Right atrium auricular region (tissue), 2 donors: ENCODE data around the gene MYADML2. TPM values are rescaled to one million over a fixed set of nuclear protein-coding genes. Genes with fewer than 3 reads are reported as not detected.

Experiments used
- DNase-seq: peaks from one replicate; pipeline ENCODE4 v3.0.0-alpha.2; 2019; ENCODE audit warnings: low spot score
- H3K27ac ChIP-seq, 2 donors: fragments of 200-600 bp; sonication (generic); 1 replicate in 1 of 2; 2 replicates in 1 of 2; pipeline ENCODE4 v1.5.1; 2016 to 2019
- H3K27me3 ChIP-seq, 2 donors: fragments of 200-600 bp; sonication (generic); one replicate each; pipeline versions ENCODE4 v1.5.1 to v1.6.0; 2017 to 2019
- H3K36me3 ChIP-seq: fragments of 200-600 bp; sonication (generic); one replicate; pipeline ENCODE4 v1.5.1; 2016
- H3K4me1 ChIP-seq, 2 donors: fragments of 200-600 bp; sonication (generic); one replicate each; pipeline versions ENCODE4 v1.5.1 to v1.6.0; 2017 to 2019
- H3K4me3 ChIP-seq, 2 donors: fragments of 200-600 bp; sonication (generic); 1 replicate in 1 of 2; 2 replicates in 1 of 2; pipeline ENCODE4 v1.5.1; 2017 to 2019; ENCODE audit warnings: mild to moderate bottlenecking in 1 of 2, moderate library complexity in 1 of 2
- H3K9me3 ChIP-seq, 2 donors: fragments of 200-600 bp; sonication (generic); one replicate each; pipeline ENCODE4 v1.5.1; 2019
- CTCF ChIP-seq, 2 donors: fragments of 200-600 bp; sonication (generic); IDR thresholded peaks; one replicate each; pipeline ENCODE4 v1.5.1; 2019; ENCODE audit warnings: antibody characterized with exemption in 2 of 2
- total RNA-seq, 2 donors: library from RNA; depleted of rRNA; stranded (reverse); fragments of >200 nt; gene quantifications; one replicate each; pipeline ENCODE4 v1.1.0, GENCODE V29; 2016

The MYADML2 gene
- total RNA-seq, 2 donors from 2014 or later: 0.55 to 1.4 TPM

DNA sequence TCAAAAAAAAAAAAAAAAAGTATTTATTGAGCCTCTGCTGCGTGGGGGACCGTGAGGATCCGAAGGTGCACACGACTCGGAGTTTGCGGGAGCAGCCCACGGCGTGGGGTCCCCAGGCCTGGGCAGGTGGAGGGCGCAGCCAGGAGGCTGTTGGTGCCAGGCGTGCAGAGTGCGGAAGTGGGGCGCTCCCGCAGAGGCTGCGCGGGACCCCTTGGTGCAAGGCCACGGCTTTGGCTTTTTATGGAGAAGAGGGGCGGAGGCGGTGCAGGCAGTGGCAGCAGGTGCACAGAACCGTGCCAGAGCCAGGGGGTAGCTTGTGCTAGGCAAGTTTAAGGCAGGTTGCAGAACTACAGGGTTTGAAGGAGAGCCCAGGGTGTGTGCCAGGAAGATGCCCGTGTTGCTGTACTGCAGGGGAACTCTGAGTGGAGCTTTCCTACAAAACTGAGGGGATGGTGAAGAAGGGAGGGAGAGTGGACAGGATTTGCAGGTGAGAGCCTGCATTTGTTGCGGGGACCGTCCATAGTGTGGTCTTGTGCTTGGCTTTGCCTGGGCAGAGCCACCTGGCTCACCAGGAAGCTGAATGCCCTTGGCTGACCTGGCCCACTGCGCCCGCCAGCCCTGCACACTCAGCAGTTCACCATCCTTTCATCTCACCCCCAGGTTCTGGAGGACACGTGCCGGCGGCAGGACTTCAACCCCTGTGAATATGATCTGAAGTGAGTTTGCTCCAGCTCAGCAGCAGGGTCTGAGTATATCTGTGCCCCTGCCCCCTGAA lies 31.7 kb upstream of the MYADML2 start:
- DNase-seq: no peak
- peaks cover 0 to 1% of the 10 kb centered on the region in 2 donors for H3K9me3 ChIP-seq
- peaks cover 0 to 20% of the 10 kb centered on the region in 2 donors for H3K4me1 ChIP-seq
- peak overlapping the region; percentile 85 to 86 for H3K4me3 ChIP-seq
- H3K27me3 ChIP-seq: no peaks in the 10 kb centered on the region
- no peak overlapping the region for H3K27ac ChIP-seq
- peaks cover 4% of the 10 kb centered on the region for H3K36me3 ChIP-seq
- TF ChIP-seq CTCF (IDR thresholded peaks at IDR 0.05): no peak

- Histone ChIP-seq H3K9me3 (peaks cover 0 to 7% of the 10 kb centered on the region in 2 donors), H3K36me3 (no peaks in the 10 kb centered on the region), H3K4me3 (peak within 1 kb of the TSS; percentile 85 to 86), H3K27me3 (no peaks in the 10 kb centered on the region), H3K27ac (peak within 1 kb of the TSS; percentile 84 to 90), H3K4me1 (peaks cover 0 to 20% of the 10 kb centered on the region in 2 donors)
- no peak for TF ChIP-seq CTCF (IDR thresholded peaks at IDR 0.05)
- peak; percentile 90 for DNase-seq
Measured at GRCh38 chr17:81977211-81977808, 30.3 kb upstream of the MYADML2 start, which contains the start of gene ASPSCR1. ASPSCR1 (plus strand) TSS chr17:81977629; CDS start chr17:81977647, 18 bp downstream.

- no peak for TF ChIP-seq CTCF (IDR thresholded peaks at IDR 0.05)
- Histone ChIP-seq H3K36me3 (no peaks in the 10 kb centered on the region), H3K9me3 (peaks cover 0 to 7% of the 10 kb centered on the region in 2 donors), H3K27me3 (no peaks in the 10 kb centered on the region), H3K4me1 (peaks cover 0 to 20% of the 10 kb centered on the region in 2 donors), H3K27ac (peak overlapping the region; percentile 84 to 90), H3K4me3 (peak overlapping the region; percentile 85 to 86)
- no peak for DNase-seq
Measured at GRCh38 chr17:81976332-81977210, 29.5 kb upstream of the MYADML2 start.

- Histone ChIP-seq H3K4me3 (no peak overlapping the region), H3K27ac (no peak overlapping the region), H3K27me3 (no peaks in the 10 kb centered on the region), H3K4me1 (peaks cover 0 to 13% of the 10 kb centered on the region in 2 donors), H3K36me3 (no peaks in the 10 kb centered on the region), H3K9me3 (peaks cover 0 to 7% of the 10 kb centered on the region in 2 donors)
- no peak for DNase-seq
- no peak for TF ChIP-seq CTCF (IDR thresholded peaks at IDR 0.05)
Measured at GRCh38 chr17:81973432-81973831, 26.4 kb upstream of the MYADML2 start.

DNA sequence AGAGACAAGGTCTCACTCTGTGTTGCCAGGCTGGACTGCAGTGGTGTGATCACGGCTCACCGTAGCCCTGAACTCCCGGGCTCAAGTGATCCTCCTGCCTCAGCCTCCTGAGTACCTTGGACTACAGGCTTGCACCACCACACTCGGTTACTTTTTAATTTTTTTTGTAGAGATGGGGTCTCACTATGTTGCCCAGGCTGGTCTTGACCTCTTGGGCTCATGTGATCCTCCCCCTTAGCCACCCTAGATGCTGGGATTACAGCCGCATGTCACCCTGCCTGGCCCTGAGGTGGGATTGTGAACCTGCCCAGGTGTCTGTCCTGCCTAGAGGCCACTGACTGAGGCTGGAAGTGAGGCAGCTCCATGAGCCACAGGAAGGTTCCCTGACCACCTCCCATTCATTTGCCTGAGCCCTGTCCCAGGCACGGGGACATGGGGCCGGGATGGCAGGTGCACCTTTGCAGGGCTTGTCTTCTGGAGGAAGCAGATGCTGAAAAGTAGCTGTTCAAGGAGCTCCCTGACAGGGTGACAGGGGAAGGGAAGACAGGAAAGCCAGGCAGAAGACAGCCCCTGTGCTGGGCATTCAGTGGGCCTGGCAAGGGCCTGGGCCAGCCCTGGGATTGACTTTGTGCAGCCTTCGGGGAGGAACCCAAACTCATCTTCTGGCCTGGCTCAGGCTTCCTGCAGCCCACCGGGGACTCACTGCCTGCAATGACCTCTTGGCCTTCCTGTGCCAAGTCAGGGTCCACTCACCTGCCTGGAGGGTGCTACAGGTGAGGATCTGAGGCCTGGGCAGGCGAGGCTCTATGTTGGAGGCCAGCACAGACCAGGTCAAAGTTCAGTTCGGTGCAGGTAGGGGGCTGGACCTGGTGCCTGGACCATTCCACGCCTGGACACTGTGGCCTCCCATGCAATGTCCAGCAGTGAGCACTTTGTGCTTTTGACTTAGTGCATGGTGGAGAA lies 22.1 kb upstream of the MYADML2 start:
- H3K27ac ChIP-seq: no peak overlapping the region

More for the DNA sequence above, 22.1 kb upstream of the MYADML2 start:
- DNase-seq: no peak
- Histone ChIP-seq H3K4me1 (peaks cover 0 to 19% of the 10 kb centered on the region in 2 donors), H3K4me3 (no peak overlapping the region), H3K9me3 (peaks cover 0 to 7% of the 10 kb centered on the region in 2 donors), H3K27me3 (no peaks in the 10 kb centered on the region), H3K36me3 (no peaks in the 10 kb centered on the region)
- TF ChIP-seq CTCF (IDR thresholded peaks at IDR 0.05): no peak
